GM04504 (cell line): ENCODE results near the gene TET2.

Experiments
- DNase-seq: peaks from one replicate; pipeline ENCODE4 v3.0.0-alpha.2; 2012; ENCODE audit warnings: low read depth

TET2 gene

GRCh38 chr4:105182211-105182610, 35.5 kb downstream of the TET2 start:
- no peak for DNase-seq

GRCh38 chr4:105184316-105184980, 37.8 kb downstream of the TET2 start:
- DNase-seq = no peak

GRCh38 chr4:105186701-105187161, 40.1 kb downstream of the TET2 start:
- no peak for DNase-seq

GRCh38 chr4:105189855-105190650, 43.4 kb downstream of the TET2 start:
- DNase-seq = no peak

GRCh38 chr4:105191621-105192210, 45.0 kb downstream of the TET2 start:
- DNase-seq = no peak

GRCh38 chr4:105192474-105192873, 45.8 kb downstream of the TET2 start:
- no peak for DNase-seq

GRCh38 chr4:105192910-105193309, 46.2 kb downstream of the TET2 start:
- DNase-seq = no peak

GRCh38 chr4:105193536-105193935, 46.9 kb downstream of the TET2 start:
- no peak for DNase-seq

- DNase-seq = no peak
These were observed 47.9 kb downstream of the TET2 start for GRCh38 chr4:105194328-105195231.

- DNase-seq = no peak
These were observed 50.0 kb downstream of the TET2 start for GRCh38 chr4:105196523-105197145.

GRCh38 chr4:105197777-105198176, 51.1 kb downstream of the TET2 start:
- DNase-seq = no peak

- no peak for DNase-seq
These were observed 51.9 kb downstream of the TET2 start for GRCh38 chr4:105198541-105198940.

- DNase-seq = no peak
These were observed 59.5 kb downstream of the TET2 start for GRCh38 chr4:105206214-105206613.

- no peak for DNase-seq
These were observed 60.7 kb downstream of the TET2 start for GRCh38 chr4:105207386-105207785.

- DNase-seq = no peak
These were observed 61.9 kb downstream of the TET2 start for GRCh38 chr4:105208561-105208960.

- DNase-seq = no peak
These were observed 64.2 kb downstream of the TET2 start for GRCh38 chr4:105210916-105211315.

- no peak for DNase-seq
These were observed 69.1 kb downstream of the TET2 start for GRCh38 chr4:105215609-105216313.

- no peak for DNase-seq
These were observed 78.8 kb downstream of the TET2 start for GRCh38 chr4:105225500-105225899.

GRCh38 chr4:105227054-105227453, 80.4 kb downstream of the TET2 start:
- DNase-seq = no peak

- no peak for DNase-seq
These were observed 83.6 kb downstream of the TET2 start for GRCh38 chr4:105230287-105230686.

- no peak for DNase-seq
These were observed 85.7 kb downstream of the TET2 start for GRCh38 chr4:105232374-105232773.
